ENCODE measurements around the gene SPTLC1.

DNA sequence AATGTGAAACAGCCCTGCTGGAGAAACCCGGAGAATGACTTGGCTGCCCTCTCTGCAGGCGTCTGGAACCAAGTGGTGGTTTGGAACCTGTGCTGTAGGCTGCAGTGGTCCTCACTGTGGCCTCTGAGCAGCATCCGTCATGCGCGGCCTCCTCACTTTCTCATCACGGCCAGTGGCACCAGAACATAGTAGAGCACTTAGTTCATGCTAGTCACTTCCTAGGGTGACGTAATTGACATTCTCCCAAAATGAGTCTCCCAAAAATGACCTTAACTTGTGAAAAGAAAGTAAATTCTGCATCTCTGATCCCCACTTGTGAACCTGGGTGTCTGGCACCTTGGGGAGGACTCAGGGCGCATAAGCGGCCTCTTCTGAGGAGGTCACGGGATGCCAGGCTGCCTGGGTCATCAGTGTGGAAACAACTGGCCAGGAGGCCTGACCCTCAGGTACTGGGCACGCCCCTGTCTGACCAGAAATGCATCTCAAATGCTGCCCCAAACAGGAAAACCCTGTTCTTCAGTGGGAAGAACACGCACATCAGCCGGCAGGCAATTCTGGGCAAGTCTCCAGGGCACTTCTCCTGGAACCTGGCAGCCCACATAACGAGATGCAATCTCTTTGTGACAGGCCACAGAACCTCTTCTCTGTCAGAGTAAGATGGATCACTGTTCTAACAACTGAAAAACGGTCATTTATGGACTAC, 36.6 kb upstream of the SPTLC1 start:
- TF ChIP-seq CTCF (IDR thresholded peaks at IDR 0.05) (no peak), POLR2A (IDR thresholded peaks at IDR 0.05) (no peak)

Data from testis (tissue), 2 donors.